A549 (cell line): ENCODE measurements around the gene TKFC. TPM values are rescaled to one million over a fixed set of nuclear protein-coding genes. Genes with fewer than 3 reads are reported as not detected.

Experiments used
- ATAC-seq, 2 experiments: fragments of 200-7000 bp in 1 of 2; fragments of >200 bp in 1 of 2; cut with Nextera tagmentation in 1 of 2; cut with Tn5 transposase in 1 of 2; 3 replicates each; pipeline versions ENCODE4 v1.8.0 to v1.9.1; 2018 to 2020; ENCODE audit warnings: mild to moderate bottlenecking in 1 of 2, moderate library complexity in 1 of 2
- CTCF ChIA-PET: fragments of 300-600 bp; sonication (Branson Sonifier 250); formaldehyde crosslinking; extraction: SDS; loops from one replicate; lab custom pipeline; 2021; ENCODE audit warnings: antibody characterized with exemption, inconsistent platforms; lab: Yijun Ruan, JAX
- POLR2A ChIA-PET: fragments of 350-600 bp; formaldehyde crosslinking; extraction: SDS; loops from one replicate; lab custom pipeline; 2021; ENCODE audit warnings: antibody characterized with exemption, inconsistent platforms; lab: Yijun Ruan, JAX
- DNase-seq, 2 experiments: peaks; one replicate each; pipeline versions ENCODE4 v3.0.0 to v3.0.0-alpha.2; 2011 to 2016; ENCODE audit warnings: low read depth in 1 of 2, low spot score in 1 of 2
- FAIRE-seq: peaks from 2 replicates; lab custom pipeline; 2011; peaks lifted over from hg19 to GRCh38; lab: Jason Lieb, UNC
- H3K27ac ChIP-seq, 2 experiments: fragments of >200 bp; sonication (Bioruptor Twin); formaldehyde crosslinking; 3 replicates each; pipeline ENCODE4 v1.5.1; 2016 to 2017
- H3K4me1 ChIP-seq: fragments of >200 bp; sonication (Bioruptor Twin); formaldehyde crosslinking; 3 replicates; pipeline ENCODE4 v1.6.1; 2016
- H3K4me2 ChIP-seq: fragments of >200 bp; sonication (Bioruptor Twin); formaldehyde crosslinking; 3 replicates; pipeline ENCODE4 v1.6.1; 2016
- H3K4me3 ChIP-seq: fragments of >200 bp; sonication (Bioruptor Twin); formaldehyde crosslinking; 3 replicates; pipeline ENCODE4 v1.5.1; 2016
- H3K9me3 ChIP-seq: fragments of >200 bp; sonication (Bioruptor Twin); formaldehyde crosslinking; 3 replicates; pipeline ENCODE4 v1.6.1; 2016
- BHLHE40 ChIP-seq: IDR thresholded peaks from 2 replicates; pipeline ENCODE4 v1.6.1; 2012; ENCODE audit warnings: low read depth, low read length, inconsistent platforms
- CBX8 ChIP-seq: fragments of 200-600 bp; sonication (generic); IDR thresholded peaks from 2 replicates; pipeline ENCODE4 v1.6.1; 2016
- CHD2 ChIP-seq: fragments of 150-350 bp; IDR thresholded peaks from 2 replicates; pipeline ENCODE4 v1.6.1; 2014; ENCODE audit warnings: low read length; ENCODE audit not compliant: partially characterized antibody
- CTCF ChIP-seq: fragments of >200 bp; sonication (Bioruptor Twin); formaldehyde crosslinking; IDR thresholded peaks from 3 replicates; pipeline ENCODE4 v1.5.1; 2016
- EP300 ChIP-seq, 2 experiments: fragments of >200 bp; sonication (Bioruptor Twin); formaldehyde crosslinking; IDR thresholded peaks; 2 replicates in 1 of 2; 3 replicates in 1 of 2; pipeline ENCODE4 v1.6.1; 2016 to 2017
- FOSL2 ChIP-seq, 2 experiments: fragments of 450-650 bp in 1 of 2; fragments of >200 bp in 1 of 2; sonication (Bioruptor Twin) in 1 of 2; formaldehyde crosslinking; IDR thresholded peaks; 2 replicates each; pipeline versions ENCODE4 v1.5.0 to v1.6.1; 2016 to 2020; ENCODE audit warnings: mild to moderate bottlenecking in 1 of 2, moderate library complexity in 1 of 2
- FOXS1 ChIP-seq: fragments of 250-450 bp; sonication (Bioruptor Pico); IDR thresholded peaks from 2 replicates; pipeline ENCODE4 v1.5.0; 2020; ENCODE audit warnings: mild to moderate bottlenecking, moderate library complexity
- HDAC2 ChIP-seq: fragments of 200-600 bp; sonication (generic); IDR thresholded peaks from 2 replicates; pipeline ENCODE4 v1.6.1; 2016
- MAFK ChIP-seq: fragments of 450-650 bp; IDR thresholded peaks from 2 replicates; pipeline ENCODE4 v1.6.1; 2014; ENCODE audit not compliant: partially characterized antibody
- MAZ ChIP-seq: fragments of 150-350 bp; IDR thresholded peaks from 2 replicates; pipeline ENCODE4 v1.6.1; 2014; ENCODE audit warnings: antibody characterized with exemption, low read depth, low read length, borderline replicate concordance
- NFE2L2 ChIP-seq: fragments of 150-350 bp; conservative IDR thresholded peaks from 2 replicates; pipeline ENCODE4 v1.6.1; 2014; ENCODE audit warnings: low read length
- PHF8 ChIP-seq: fragments of 200-600 bp; sonication (generic); IDR thresholded peaks from 2 replicates; pipeline ENCODE4 v1.6.1; 2016; ENCODE audit warnings: low read depth, mild to moderate bottlenecking, antibody characterized with exemption, moderate library complexity, borderline replicate concordance
- RCOR1 ChIP-seq: fragments of 150-350 bp; IDR thresholded peaks from 2 replicates; pipeline ENCODE4 v1.6.1; 2014; ENCODE audit warnings: antibody characterized with exemption, low read length, low read depth
- RNF2 ChIP-seq: fragments of 200-600 bp; sonication (generic); IDR thresholded peaks from 2 replicates; pipeline ENCODE4 v1.6.1; 2016; ENCODE audit warnings: low read depth, mild to moderate bottlenecking, antibody characterized with exemption, moderate library complexity, borderline replicate concordance
- SMC3 ChIP-seq: fragments of >200 bp; sonication (Bioruptor Twin); formaldehyde crosslinking; IDR thresholded peaks from 3 replicates; pipeline ENCODE4 v1.6.1; 2018; ENCODE audit warnings: inconsistent platforms
- SREBF2 ChIP-seq: fragments of 450-650 bp; IDR thresholded peaks from 2 replicates; pipeline ENCODE4 v1.6.1; 2014; ENCODE audit warnings: mild to moderate bottlenecking, moderate library complexity
- ZC3H11A ChIP-seq: fragments of 450-650 bp; IDR thresholded peaks from 2 replicates; pipeline ENCODE4 v1.6.1; 2014; ENCODE audit warnings: antibody characterized with exemption, mild to moderate bottlenecking
- ZNF302 ChIP-seq: fragments of 250-450 bp; sonication (Bioruptor Pico); IDR thresholded peaks from 2 replicates; pipeline ENCODE4 v1.9.0; 2021; ENCODE audit warnings: inconsistent platforms, mild to moderate bottlenecking, moderate library complexity
- WGBS: methylation state at CpG from one replicate; pipeline ENCODE4 v1.1.6; 2017; ENCODE audit errors: missing lambda C conversion rate; 5-methylcytosine and 5-hydroxymethylcytosine counted together
- polyA plus RNA-seq, 4 experiments: library from polyadenylated mRNA; depleted of rRNA in 3 of 4; stranded (reverse); fragments of >200 nt; fragmentation: RNase III in 1 of 4; extraction: RNeasy Plus Mini Kit Qiagen cat#74134 plus additional on column Dnase treatment in 1 of 4; gene quantifications; 2 replicates in 3 of 4; 3 replicates in 1 of 4; pipeline ENCODE4 v1.2.3, GENCODE V29; 2011 to 2017
- TF ChIP-seq, protein P1 (sequence below): fragments of 150-350 bp; IDR thresholded peaks from 2 replicates; pipeline ENCODE4 v1.6.1; 2014; ENCODE audit warnings: low read depth, mild to moderate bottlenecking, low read length
- TF ChIP-seq, protein P2 (sequence below): fragments of 450-650 bp; IDR thresholded peaks from 2 replicates; pipeline ENCODE4 v1.6.1; 2014; ENCODE audit warnings: antibody characterized with exemption
- TF ChIP-seq, protein P3 (sequence below): IDR thresholded peaks from 2 replicates; pipeline ENCODE4 v1.6.1; 2012; ENCODE audit warnings: low read depth, borderline replicate concordance

TKFC gene
- polyA plus RNA-seq, 2 of the 4 experiments (the other 2 are of a cell fraction) = 46.5 to 48.7 TPM

DNA sequence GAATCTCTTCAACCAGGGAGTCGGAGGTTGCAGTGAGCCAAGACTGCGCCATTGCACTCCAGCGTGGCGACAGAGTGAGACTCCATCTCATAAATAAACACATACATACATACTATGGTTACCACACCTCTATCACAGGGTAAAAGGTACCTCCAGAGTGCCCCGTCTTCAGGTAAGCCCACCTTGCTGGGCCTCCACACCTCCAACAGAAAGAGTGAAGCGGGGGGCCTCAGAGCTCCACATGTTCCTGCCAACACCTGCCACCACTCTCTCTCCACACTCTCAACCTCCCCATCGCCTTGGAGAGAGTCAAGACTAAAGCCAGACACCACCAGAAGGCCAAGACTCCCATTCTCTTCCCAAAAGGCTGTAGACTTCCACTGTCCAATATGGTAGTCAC is 27.6 kb upstream of the TKFC start:
- H3K27ac ChIP-seq = no peak overlapping the region
- ChIA-PET CTCF (interaction anchor here (0.6 to 2.2 kb wide), 4 partner anchors 11 to 226 kb away, joined by 3 to 11 read pairs (median 4); partner anchors contain the start of gene VWCE), POLR2A (no interaction called here)
- no peak overlapping the region for H3K4me2 ChIP-seq
- H3K4me3 ChIP-seq = no peak overlapping the region
- TF ChIP-seq ZNF302 (CRISPR knock-in tag) (no peak), SMC3 (no peak), NFE2L2 (no peak), MAFK (no peak), RNF2 (no peak), BHLHE40 (no peak), HDAC2 (no peak)
- TF ChIP-seq, protein P1, sequence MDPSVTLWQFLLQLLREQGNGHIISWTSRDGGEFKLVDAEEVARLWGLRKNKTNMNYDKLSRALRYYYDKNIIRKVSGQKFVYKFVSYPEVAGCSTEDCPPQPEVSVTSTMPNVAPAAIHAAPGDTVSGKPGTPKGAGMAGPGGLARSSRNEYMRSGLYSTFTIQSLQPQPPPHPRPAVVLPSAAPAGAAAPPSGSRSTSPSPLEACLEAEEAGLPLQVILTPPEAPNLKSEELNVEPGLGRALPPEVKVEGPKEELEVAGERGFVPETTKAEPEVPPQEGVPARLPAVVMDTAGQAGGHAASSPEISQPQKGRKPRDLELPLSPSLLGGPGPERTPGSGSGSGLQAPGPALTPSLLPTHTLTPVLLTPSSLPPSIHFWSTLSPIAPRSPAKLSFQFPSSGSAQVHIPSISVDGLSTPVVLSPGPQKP = no peak
- 96% methylated on average over 7 of the region's 7 CpGs for WGBS
- DNase-seq (no peak), FAIRE-seq (no peak), ATAC-seq (no peak)
- H3K4me1 ChIP-seq = no peaks in the 10 kb centered on the region
- no peaks in the 10 kb centered on the region for H3K9me3 ChIP-seq

DNA sequence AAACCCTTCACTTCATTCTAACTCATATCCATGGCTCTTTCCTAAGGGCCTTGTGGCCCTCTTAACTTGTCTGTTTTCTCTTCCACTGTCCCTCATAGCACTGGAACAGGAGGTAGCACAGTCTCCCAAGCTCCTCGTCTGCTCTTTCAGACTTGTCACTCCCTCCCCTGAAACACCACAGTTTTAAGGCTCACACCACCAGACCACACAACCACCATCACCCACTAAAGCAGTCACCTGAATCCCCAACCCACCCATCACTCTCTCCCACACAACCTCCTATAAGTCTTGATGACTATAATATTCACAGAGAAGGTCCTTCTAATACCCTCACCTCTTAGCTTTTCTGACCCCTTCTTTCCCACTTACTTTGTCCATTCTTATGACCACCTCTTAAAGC is 26.8 kb upstream of the TKFC start:
- DNase-seq = no peak
- ChIA-PET CTCF (interaction anchor here (1.7 to 2.2 kb wide), 2 partner anchors 30 to 79 kb away, joined by 5 to 11 read pairs; no protein-coding TSS in a partner anchor), POLR2A (no interaction called here)
- FAIRE-seq = no peak
- WGBS = 94% methylated on average over 1 of the region's 1 CpG
- Histone ChIP-seq H3K4me2 (no peak overlapping the region), H3K4me1 (no peaks in the 10 kb centered on the region), H3K4me3 (no peak overlapping the region), H3K9me3 (no peaks in the 10 kb centered on the region), H3K27ac (no peak overlapping the region)
- TF ChIP-seq PHF8 (no peak), CTCF (no peak), MAFK (no peak), CBX8 (no peak), ZNF302 (CRISPR knock-in tag) (no peak), FOSL2 (IDR thresholded peaks at IDR 0.05) (no peak), FOSL2 (CRISPR knock-in tag; IDR thresholded peaks at IDR 0.05) (no peak), SREBF2 (no peak), CHD2 (no peak), MAZ (no peak), ZC3H11A (no peak), EP300 (IDR thresholded peaks at IDR 0.05) (no peak), RCOR1 (no peak), FOXS1 (CRISPR knock-in tag) (no peak)
- TF ChIP-seq, protein P2, sequence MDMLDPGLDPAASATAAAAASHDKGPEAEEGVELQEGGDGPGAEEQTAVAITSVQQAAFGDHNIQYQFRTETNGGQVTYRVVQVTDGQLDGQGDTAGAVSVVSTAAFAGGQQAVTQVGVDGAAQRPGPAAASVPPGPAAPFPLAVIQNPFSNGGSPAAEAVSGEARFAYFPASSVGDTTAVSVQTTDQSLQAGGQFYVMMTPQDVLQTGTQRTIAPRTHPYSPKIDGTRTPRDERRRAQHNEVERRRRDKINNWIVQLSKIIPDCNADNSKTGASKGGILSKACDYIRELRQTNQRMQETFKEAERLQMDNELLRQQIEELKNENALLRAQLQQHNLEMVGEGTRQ = no peak
- TF ChIP-seq, protein P3, sequence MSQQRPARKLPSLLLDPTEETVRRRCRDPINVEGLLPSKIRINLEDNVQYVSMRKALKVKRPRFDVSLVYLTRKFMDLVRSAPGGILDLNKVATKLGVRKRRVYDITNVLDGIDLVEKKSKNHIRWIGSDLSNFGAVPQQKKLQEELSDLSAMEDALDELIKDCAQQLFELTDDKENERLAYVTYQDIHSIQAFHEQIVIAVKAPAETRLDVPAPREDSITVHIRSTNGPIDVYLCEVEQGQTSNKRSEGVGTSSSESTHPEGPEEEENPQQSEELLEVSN = no peak
- ATAC-seq = no peak
